Measurements from ENCODE around the gene SESN3.
"Not testable (repeated sequence)": the region's sequence is repeated elsewhere in the genome, so short reads cannot be mapped to it uniquely, and the experiment has no call there.

SESN3 gene

DNA sequence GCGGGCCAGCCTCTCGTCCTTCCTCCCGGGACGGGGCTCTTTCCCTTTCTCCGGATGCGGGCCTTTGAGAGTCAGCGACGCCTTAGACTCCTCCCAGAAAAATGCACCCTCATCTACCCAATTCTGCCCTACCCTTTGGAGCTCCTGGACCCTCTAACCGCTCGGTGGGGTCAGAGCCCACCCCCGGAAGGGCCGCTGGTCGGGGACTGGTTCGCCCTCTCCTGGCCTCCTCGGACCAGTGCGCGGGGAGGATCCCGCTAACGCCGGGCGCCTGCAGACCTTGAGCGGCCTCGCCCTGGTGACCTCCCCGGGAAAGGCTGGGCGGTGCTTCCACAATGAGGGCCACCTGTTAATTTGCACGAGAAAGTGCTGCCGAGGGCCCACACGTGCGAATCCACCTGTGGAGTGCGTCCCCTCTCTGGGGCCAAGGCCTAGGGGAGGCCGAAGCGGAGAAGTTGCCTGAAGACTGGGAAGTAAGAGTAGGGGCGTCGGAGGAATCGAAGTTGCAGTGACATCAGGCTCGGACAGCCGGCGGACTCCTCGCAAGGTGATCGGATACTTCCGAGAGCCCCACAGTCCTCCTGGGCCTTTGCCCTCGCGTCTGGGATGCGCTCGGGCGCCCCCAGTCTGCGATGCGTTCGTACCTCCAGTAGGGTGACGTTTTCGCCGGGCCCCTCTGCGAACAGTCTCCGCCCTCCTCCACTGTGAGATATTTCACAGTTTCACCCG is 79.9 kb downstream of the SESN3 start:
- DNase-seq (ENCODE audit: low spot score): peak; percentile 93

DNA sequence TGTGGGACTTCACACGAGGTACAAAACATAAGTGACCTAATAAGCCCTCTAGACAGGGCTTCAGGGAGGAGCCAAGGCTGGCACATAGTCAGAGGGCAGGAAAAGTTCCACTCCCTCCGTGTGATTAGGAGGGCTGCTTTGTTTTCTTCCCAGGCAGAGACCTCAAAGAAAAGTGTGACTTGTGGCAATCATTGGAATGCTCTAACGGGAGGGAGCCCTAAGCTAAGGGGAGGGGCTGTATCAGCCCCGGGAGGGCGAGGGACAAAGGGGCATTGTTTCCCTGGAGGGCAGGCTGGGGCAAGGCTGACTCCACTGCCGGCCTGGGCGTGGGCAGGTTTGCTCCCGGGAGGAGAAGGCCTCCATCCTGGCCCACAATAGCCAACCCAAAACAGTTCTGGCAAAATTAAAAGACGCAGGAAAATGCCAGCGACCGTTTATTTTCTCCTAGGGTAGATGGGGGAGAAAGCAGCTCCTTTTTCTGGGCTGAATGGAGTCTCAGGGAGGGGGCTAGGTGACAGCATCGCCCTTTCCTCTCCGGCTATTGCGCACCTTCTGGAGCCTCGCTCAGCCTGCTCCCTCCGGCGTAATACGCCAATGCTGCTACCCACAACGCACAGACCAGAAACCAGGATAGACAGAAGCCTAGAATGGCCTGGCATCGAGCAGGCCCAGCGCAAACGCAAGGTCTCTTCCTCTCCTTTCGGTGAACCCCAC is 81.2 kb downstream of the SESN3 start:
- no peak for DNase-seq (ENCODE audit: low spot score)

DNA sequence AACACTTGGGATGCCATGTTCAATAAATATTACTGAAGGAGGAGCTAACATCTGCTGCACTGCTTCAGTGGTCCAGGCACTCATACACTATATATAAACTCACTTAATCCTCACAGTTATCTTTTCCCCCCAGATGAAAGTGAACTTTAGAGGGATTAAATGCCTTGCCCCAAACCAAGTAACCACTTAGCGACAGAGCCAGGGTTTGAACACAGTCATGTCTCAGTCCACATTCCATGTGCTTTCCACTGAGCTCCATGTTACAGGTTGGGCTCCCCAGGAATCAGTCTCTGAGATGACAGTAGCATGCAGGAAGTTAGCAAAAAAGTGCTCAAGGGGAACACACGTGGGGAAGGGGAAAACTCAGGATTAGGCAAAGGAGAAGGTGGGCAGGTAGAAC is 82.1 kb downstream of the SESN3 start:
- no peak for DNase-seq (ENCODE audit: low spot score)

DNA sequence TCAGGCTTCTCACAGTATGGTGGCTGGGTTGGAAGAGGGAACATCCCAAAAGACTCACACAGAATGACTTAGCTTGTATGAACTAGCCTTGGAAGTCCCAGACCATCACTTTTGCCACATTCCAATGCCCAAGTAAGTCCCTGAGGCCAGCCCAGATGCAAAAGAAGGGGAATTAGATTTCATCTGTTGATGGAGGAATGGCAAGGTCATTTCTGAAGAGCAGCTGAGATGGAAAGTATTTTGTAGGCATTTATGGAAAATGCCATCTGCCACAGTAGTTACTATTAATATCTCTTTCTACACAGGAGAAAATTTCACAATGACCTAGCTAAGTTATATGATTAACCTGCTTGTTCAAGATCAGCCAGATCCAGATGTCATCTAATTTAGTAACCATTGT is 82.6 kb downstream of the SESN3 start:
- DNase-seq (ENCODE audit: low spot score): no peak

DNA sequence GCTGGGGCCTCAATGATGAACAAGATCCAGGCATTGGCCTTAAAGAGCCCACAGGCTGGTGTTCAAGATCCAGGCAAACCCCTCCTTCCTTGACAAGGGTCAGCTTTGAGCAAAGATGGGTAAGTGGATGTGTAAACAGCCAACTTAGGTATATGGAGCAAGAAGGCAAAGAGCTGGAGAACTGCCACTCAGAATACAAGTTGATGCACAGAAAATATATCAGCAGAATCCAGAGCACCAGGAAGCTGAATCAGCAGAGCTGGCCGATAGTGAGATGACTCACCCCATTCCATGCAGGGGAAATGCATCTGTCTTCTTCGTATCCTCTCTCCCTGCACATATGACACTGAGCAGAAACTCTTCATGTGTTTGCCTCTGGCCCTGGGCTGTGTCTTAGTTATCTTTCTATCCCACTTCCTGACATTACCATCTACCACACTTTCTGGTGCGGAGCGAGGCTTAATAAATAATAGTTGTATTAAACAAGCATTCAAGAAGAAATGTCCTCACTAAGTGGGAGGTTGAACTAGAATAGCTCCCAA is 83.6 kb downstream of the SESN3 start:
- DNase-seq (ENCODE audit: low spot score): no peak

DNA sequence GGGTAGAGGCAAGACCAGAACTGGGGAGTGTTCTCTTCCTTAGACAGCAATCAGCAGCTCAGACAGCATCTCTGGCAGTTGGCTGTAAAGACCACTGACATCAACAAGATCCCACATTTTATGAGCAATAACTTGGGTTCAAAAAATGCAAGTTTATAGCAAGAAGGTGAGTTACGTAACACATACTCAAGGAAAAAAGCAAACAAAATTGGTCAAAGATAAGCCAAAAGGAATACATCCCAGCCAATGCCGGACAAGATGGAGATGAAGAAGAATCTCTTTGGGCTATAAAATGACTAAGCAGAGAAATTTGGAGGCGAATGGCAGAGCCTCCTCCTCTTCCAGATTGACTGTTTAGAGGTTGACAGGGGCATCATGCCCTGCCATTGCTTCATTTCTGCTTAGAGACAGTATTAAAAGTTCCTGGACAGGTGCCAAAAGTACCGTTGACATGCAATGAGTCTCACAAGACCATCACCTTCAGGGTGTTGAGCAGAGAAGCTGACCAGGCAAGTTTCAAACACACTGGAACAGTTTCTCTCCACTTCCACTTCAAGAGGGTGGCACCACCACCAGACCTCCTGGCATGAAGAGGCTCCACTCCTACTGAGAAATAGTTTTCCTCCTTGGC is 85.5 kb downstream of the SESN3 start:
- no peak for DNase-seq (ENCODE audit: low spot score)

DNA sequence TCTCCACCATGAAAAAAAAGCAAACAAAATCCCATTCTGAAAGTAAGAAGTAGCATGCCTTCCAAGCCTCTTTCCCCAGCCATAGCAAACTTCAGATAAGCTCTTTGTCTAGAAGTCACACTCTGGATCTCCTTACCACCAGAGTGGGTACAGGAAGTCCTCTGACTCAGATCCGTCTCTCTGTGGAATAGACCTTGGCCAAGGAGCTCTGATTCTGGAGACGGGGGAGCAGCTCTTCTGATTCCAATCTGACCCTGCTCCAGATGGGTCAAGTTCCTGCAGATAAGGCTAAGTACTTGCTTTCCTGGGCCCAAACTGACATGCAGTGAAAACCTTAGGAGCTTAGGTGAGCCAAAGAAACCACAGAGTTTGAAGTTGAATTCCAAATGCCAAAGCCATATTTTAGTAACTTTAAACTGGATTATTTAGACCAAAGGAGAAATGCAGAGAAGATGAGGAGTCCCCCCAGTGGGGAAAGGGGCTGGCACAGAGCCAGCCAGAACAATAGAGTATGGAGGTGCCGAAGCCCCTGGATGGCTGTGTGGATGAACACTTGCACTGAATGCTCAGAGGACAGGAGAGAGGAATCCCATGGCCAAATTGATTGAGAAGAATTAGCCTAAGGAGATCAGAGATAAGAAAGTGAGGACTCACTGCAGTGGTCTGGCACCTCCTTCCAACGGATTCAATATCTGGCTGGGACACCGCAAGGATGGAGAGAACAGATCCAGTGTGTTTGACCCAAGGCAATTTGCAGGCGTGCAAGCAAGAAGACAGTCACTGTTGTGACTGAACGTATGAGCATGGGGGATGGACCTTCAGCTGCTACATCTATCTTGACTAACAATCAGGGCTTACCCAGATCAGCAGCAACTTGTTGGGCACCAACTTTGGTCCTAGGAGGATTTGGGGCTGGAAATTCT is 86.4 kb downstream of the SESN3 start:
- no peak for DNase-seq (ENCODE audit: low spot score)

DNA sequence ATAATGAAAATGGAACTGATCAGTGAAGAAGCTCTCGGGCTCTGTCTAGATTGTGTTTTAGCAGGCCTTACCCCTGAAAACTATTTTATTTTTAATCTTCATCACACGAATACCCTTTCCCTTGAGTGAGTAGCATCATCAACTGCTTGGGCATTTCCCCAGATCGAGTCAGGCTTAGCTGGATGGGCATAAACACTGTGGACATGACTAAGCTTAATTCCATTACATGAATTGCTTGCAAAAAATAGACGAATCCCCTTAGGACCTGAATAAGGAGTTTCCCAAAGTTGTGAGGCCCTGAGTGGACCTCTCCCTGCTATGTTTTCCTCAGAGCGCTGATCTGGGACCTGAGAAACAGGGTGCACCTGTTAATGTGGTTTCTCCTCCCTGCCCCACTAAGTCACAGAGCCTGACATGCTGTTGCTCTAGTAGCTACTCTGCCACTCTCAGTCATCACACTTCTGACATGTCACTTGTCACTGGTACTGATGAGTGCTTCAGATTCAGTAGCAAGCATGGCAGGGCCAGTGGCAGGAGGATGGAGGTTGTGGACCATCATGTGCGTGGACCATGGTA is 87.8 kb downstream of the SESN3 start:
- no peak for DNase-seq (ENCODE audit: low spot score)

DNA sequence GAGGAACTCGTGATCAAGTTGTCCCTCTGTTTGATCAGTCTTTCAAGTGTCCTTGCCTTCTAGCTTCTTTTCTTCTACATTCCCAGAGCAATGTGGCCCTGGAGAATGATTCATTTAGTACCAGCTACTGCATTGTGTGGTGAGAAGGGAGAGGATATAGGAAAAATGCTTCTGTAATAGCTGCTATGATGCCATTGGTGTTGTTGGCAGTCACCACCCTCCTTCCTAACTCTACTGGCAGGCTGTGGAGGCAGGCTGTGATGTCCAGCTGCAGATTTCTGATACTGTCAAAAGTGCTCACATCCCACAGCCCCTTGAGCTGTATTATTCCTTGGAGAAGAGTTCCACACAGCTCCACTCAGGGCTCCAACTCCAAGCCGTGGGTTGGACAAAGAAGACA is 88.6 kb downstream of the SESN3 start:
- no peak for DNase-seq (ENCODE audit: low spot score)

DNA sequence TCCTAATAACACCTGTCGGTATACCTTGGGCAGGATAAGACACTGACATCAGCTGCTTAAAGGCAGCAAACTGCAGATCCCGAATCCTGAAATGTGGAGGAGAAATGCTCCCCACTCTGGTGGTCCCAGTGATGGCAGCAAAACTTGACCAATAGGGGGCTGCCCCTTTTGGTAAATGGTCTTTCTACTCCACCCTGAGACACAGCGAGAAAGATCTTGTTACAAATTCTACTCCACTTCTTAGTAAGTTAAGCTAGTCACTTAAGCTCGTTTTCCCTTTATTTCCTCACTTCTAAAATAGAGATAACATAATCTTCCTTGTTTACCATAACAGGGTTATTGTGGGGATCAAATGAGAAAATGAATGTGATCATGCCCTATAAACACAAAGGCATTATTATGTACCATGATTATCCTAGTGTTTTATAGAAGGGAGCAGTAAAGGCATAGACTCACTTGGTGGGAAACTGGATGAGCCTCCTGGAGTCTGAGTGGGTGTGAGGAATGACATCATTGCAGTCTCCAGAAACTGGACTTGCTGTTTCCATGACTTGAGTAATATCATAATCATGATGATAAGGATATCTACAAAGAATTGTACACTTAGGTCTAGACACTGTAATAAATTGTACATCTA is 90.5 kb downstream of the SESN3 start:
- DNase-seq (ENCODE audit: low spot score): no peak

DNA sequence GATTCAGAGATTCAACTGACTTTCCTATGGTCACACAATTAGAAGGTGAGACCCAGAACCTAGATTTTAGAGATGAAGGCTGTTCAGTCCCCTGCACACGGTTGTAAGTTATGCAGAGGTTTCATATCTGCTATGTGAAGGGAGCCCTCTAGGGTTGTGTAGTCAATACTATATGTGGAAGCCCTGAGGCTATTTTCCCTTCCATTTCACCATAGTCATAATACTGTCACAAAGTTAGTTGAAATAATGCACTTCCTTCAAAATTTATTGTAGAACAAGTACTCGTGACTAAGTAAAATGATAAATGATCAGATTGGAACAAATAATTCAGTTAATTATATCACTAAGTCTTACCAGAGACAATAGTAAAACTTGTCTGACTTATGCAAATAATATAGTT is 92.6 kb downstream of the SESN3 start:
- DNase-seq (ENCODE audit: low spot score): peak; percentile 42

DNA sequence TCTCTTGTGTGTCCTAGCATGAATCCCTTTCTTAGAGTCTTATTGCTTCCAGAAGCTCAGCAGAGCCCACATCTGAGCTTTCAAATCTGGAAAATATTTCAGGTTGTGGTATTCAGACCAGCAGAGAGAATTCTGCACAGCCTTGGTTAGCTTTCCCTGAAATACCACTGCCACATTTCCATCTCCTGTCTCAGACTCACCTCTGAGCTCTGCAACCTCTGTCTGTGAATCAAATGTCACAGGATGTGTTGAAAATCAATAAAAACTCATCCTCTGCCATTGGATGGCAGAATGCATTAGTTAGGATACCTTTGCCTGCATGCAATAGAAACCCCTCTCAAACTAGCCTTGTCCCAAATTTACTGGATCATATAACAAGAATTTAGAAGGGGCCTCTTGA is 93.7 kb downstream of the SESN3 start:
- DNase-seq (ENCODE audit: low spot score): no peak

DNA sequence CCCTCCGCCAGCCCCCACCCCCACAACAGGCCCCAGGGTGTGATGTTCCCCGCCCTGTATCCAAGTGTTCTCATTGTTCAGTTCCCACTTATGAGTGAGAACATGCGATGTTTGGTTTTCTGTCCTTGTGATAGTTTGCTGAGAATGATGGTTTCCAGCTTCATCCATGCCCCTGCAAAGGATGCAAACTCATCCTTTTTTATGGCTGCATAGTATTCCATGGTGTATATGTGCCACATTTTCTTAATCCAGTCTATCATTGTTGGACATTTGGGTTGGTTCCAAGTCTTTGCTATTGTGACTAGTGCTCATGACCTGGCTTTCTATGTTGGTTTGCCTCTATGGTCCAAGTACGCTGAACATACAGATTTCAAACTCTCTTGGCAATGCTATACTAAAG is 94.3 kb downstream of the SESN3 start:
- DNase-seq (ENCODE audit: low spot score): not testable (repeated sequence)

DNA sequence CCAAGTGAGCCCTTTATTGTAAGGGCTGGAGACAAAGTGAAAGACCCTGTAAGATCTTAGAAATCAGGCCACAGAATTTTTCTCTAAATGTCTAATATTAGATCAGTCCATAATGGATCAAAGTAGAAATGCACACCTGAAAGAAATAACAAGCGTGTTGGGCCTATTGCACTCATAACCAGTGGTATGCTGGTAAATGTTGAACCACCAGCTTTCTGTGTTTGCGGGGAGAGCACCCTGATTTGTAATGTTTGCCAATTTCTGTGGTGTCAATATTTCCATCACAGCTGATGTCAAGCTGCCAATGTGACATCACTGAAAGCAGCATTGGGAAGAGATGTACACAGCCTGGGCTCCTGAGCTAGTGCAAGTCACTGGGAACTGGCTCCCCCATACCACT is 95.1 kb downstream of the SESN3 start:
- DNase-seq (ENCODE audit: low spot score): no peak

DNA sequence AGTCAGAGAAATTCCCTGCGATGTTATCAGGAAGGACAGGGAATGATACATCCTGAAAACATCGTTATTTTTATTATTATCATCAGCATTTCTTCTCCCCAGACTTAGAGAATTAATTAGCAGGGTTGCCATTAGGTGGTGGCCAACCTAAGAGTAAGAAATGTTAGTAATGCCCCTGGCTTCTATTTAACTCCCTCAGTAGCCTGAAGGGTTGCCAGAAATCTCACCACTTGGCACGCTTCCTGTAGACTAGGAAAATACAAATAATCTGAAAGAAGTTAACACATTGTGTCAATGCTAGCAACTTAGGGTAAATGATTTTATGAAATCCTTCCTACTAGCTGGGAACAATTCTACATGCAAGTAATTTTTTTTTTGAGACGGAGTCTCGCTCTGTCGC is 95.8 kb downstream of the SESN3 start:
- DNase-seq (ENCODE audit: low spot score): no peak

DNA sequence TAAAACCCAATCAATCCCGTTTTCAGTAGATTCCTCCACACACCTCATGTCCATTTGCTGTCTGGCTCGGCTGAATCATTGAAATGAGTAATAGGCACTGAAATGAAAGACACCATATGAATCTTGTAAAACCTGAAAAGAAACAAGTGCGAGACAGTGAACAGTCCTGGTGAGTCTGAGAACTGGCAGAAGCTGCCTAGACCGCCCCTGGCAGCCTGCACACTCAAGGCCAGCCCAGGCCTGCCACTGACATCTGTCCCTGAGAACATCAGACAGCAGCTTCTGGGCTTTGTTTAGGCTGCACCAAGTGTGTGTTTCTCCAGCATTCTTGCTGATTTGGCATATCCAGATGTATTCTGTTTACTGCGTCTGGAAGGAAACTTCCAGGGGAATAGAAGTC is 96.5 kb downstream of the SESN3 start:
- DNase-seq (ENCODE audit: low spot score): peak; percentile 24

DNA sequence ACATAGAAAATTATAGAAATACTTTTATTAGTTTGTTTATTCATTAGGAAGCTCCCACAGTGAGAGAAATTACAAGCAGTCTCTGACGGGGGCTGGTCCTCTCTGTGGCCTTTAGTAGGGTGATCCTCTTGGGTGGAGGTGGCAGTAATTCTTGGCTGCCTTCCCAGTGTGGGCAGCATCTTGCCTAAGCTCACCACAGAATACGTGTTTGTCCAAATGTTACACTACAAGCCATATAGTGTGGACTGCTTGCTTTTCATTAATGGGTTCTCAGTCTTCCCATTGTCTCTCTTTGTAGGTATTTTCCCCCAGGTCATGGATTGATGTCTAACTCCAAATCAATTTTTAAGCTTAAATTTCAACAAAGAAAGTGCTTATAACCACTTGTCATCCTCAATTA is 98.0 kb downstream of the SESN3 start:
- DNase-seq (ENCODE audit: low spot score): peak; percentile 31

DNA sequence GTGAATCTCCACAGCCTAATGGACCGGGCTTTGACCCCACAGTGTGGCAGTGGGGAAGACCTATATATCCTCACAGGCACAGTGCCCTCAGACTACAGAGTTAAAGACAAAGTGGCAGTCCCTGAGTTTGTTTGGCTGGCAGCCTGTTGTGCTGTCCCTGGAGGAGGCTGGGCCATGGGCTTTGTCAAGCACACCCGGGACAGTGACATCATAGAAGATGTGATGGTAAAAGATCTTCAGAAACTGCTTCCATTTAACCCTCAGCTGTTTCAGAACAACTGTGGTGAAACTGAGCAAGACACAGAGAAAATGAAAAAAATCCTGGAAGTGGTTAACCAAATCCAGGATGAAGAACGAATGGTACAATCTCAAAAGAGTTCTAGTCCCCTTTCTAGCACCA is 102.4 kb downstream of the SESN3 start:
- DNase-seq (ENCODE audit: low spot score): no peak

DNA sequence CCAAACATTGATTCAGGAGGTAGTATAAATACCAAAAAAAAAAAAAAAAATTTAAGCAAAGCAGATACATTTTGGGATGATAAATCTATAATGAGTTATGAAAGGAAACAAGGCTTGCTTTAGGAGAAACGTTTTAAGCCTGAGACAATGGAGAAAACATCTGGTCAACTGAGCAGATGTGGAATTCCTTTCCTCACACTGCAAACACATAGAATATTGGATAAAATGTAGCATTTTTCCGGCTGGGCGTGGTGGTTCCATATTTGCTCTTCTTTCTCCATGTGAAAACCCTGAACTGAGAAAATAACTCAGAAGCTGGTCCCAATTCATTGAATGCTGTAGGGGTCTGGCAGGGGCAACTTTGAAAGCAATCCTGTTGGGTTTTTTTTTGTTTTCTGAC is 107.4 kb downstream of the SESN3 start:
- no peak for DNase-seq (ENCODE audit: low spot score)

DNA sequence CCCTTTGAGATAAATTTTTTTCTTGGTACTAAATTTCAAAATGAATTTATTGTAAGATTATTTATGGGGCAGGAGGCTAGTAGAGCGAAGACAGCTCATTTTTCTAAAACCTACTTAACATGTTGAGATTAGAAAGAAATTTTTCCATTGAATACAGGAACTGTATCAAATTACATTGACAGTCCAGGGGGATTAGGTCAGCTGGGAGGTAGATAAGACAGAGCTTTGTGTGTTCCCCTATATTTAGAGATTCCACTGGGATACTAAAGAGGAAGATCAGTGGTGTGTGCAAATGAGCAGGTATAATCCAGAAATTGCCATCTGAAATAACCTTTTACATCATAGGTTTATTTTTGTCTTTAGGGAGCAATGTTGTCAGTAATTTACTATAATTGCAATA is 109.3 kb downstream of the SESN3 start:
- DNase-seq (ENCODE audit: low spot score): no peak

DNA sequence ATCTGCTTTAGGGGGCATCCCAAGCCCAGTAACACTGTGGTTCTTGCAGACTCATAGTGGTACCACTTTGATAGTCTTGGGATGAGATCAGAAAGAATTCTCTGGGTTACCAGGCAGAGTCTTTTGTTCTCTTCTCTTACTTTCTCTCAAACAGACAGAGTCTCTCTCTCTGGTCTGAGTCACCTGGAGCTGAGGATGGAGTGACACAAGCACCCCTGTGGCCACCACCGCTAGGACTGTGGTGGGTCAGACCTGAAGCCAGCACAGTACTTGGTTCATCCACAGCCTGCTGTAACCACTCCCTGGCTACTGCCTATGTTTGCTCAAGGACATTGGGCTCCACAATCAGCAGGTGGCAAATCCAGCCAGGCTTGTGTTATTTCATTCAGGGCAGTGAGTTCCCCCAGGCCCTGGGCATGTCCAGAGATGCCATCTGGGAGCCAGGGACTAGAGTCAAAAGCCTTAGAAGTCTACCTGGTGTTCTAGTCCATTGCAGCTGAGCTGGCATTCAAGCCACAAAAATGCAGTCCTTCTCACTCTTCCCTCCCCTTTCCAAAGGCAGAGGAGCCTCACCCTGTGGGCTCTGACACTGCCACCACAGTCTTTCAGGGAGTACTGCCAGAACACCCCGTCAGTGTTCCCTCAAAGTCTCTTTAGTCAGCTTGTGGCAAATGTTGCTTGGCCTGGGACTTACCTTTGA is 111.5 kb downstream of the SESN3 start:
- no peak for DNase-seq (ENCODE audit: low spot score)

Measured in cerebellar cortex (tissue), 1 donor.